IPS-11a (cell line): ENCODE measurements around the gene RBP7.
"Not testable (repeated sequence)": the region's sequence is repeated elsewhere in the genome, so short reads cannot be mapped to it uniquely, and the experiment has no call there.

Experiments used
- H3K4me3 ChIP-seq: one replicate; pipeline ENCODE4 v1.5.1; 2013; ENCODE audit warnings: low read depth, low read length, control low read depth

RBP7 gene

GRCh38 chr1:9996624-9997582 is at the start of gene RBP7:
RBP7 (plus strand) TSS chr1:9997228; CDS start chr1:9997259, 31 bp downstream.
- peak within 1 kb of the TSS; percentile 41 for H3K4me3 ChIP-seq

- H3K4me3 ChIP-seq, result no peak overlapping the region
Observed at GRCh38 chr1:9957726-9958125, 39.3 kb upstream of the RBP7 start.

- H3K4me3 ChIP-seq, result no peak overlapping the region
Observed at GRCh38 chr1:9960011-9960410, 37.0 kb upstream of the RBP7 start.

- H3K4me3 ChIP-seq, result no peak overlapping the region
Observed at GRCh38 chr1:9960706-9961562, 36.1 kb upstream of the RBP7 start.

- H3K4me3 ChIP-seq, result no peak overlapping the region
Observed at GRCh38 chr1:9984253-9984652, 12.8 kb upstream of the RBP7 start.

- no peak overlapping the region for H3K4me3 ChIP-seq
Observed at GRCh38 chr1:9985001-9985400, 12.0 kb upstream of the RBP7 start.

- no peak overlapping the region for H3K4me3 ChIP-seq
Observed at GRCh38 chr1:9989773-9990172, 7.3 kb upstream of the RBP7 start.

- no peak overlapping the region for H3K4me3 ChIP-seq
Observed at GRCh38 chr1:9990944-9991343, 6.1 kb upstream of the RBP7 start.

- H3K4me3 ChIP-seq, result no peak overlapping the region
Observed at GRCh38 chr1:9992910-9993309, 4.1 kb upstream of the RBP7 start.

- no peak overlapping the region for H3K4me3 ChIP-seq
Observed at GRCh38 chr1:9993561-9994075, 3.4 kb upstream of the RBP7 start.

GRCh38 chr1:10001016-10001665 is 4.1 kb downstream of the RBP7 start:
- H3K4me3 ChIP-seq, result no peak overlapping the region

GRCh38 chr1:10005248-10005647 is 8.2 kb downstream of the RBP7 start:
- not testable (repeated sequence) for H3K4me3 ChIP-seq

GRCh38 chr1:10007169-10007568 is 10.1 kb downstream of the RBP7 start:
- H3K4me3 ChIP-seq, result no peak overlapping the region

- no peak overlapping the region for H3K4me3 ChIP-seq
Observed at GRCh38 chr1:10014016-10014415, 17.0 kb downstream of the RBP7 start.

- no peak overlapping the region for H3K4me3 ChIP-seq
Observed at GRCh38 chr1:10019561-10019960, 22.5 kb downstream of the RBP7 start.

GRCh38 chr1:10020086-10020485 is 23.1 kb downstream of the RBP7 start:
- no peak overlapping the region for H3K4me3 ChIP-seq

- H3K4me3 ChIP-seq, result not testable (repeated sequence)
Observed at GRCh38 chr1:10020678-10021077, 23.6 kb downstream of the RBP7 start.

GRCh38 chr1:10021992-10022391 is 25.0 kb downstream of the RBP7 start:
- not testable (repeated sequence) for H3K4me3 ChIP-seq

GRCh38 chr1:10022656-10023055 is 25.6 kb downstream of the RBP7 start:
- no peak overlapping the region for H3K4me3 ChIP-seq

- no peak overlapping the region for H3K4me3 ChIP-seq
Observed at GRCh38 chr1:10025354-10025753, 28.3 kb downstream of the RBP7 start.

- no peak overlapping the region for H3K4me3 ChIP-seq
Observed at GRCh38 chr1:10027027-10027426, 30.0 kb downstream of the RBP7 start.
